ENCODE results near the gene GALNS. TPM values are rescaled to one million over a fixed set of nuclear protein-coding genes. Genes with fewer than 3 reads are reported as not detected.

Gene GALNS
- total and polyA plus RNA-seq, 2 of the 8 experiments (the other 6 are each of a cell fraction or from before 2014, with no cell fraction given), result 8.9 to 17.8 TPM

DNA sequence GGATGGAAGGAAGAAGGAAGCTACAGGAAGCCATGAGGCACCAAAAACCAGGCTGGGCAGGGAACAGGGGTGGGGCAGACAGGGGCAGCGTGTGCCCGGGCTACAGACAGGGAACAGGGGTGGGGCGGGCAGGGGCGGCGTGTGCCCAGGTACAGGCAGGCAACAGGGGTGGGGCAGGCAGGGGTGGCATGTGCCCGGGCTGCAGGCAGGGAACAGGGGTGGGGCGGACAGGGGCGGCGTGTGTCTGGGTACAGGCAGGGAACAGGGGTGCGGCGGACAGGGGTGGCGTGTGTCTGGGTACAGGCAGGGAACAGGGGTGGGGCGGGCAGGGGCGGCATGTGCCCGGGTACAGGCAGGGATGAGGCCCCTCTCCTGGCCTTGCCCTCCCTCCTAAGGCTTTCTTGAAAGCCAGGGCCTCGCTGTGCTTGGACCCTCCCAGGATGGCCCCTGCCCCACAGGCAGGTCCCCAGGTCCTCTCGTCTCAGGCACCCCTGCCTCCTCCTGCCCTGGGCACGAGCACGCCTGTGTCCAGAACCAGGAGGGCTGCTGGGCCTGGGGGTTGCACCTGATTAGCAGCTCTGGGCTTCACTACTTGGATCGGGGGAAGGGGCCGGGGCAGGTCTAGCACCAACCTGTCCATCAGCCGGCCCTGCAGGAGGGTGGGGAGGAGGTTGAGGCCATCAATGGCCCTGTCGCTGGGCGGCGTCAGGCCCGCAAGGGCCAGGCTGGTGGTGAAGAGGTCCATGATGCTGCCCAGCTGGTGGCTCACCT is 30.5 kb downstream of the GALNS start:
- WGBS, 2 experiments (ENCODE audit: extremely low coverage in 1 of 2, insufficient coverage in 1 of 2, insufficient read length in 1 of 2, insufficient replicate concordance in 2 of 2, low coverage in 1 of 2, low lambda C conversion rate in 2 of 2, missing lambda C conversion rate in 1 of 2), result 96% methylated on average over 15 of the region's 26 CpGs; no CpG with 5 or more reads in 1 of the 2 experiments
- H4K8ac ChIP-seq (ENCODE audit: extremely low read depth, insufficient read depth, low read length), result no peak overlapping the region; the same call in 1 of the 2 replicates
- no peaks in the 10 kb centered on the region for H3K36me3 ChIP-seq (ENCODE audit: control insufficient read depth in 2 of 4, insufficient read depth in 4 of 4, low read length in 3 of 4)
- H3K9me3 ChIP-seq (ENCODE audit: insufficient read depth in 2 of 2, low read depth in 1 of 2, low read length in 1 of 2), result no peaks in the 10 kb centered on the region
- H2BK120ac ChIP-seq (replicated peaks; ENCODE audit: low read depth, low read length), result no peak overlapping the region
- H3K56ac ChIP-seq (replicated peaks; ENCODE audit: insufficient read length, low read depth, low read length), result no peak overlapping the region
- H3K23ac ChIP-seq (ENCODE audit: insufficient read length), result no peak overlapping the region
- FAIRE-seq, result no peak
- no peak overlapping the region for H4K5ac ChIP-seq (ENCODE audit: insufficient read length, low read depth, low read length)
- no peak overlapping the region for H3K4me3 ChIP-seq (ENCODE audit: extremely low read depth in 1 of 4, insufficient read depth in 2 of 4, low read depth in 3 of 4, low read length in 4 of 4)
- no peak overlapping the region for H3K27ac ChIP-seq (ENCODE audit: low read depth, low read length)
- no peak overlapping the region for H3K14ac ChIP-seq (ENCODE audit: insufficient read length)
- no peaks in the 10 kb centered on the region for H3K27me3 ChIP-seq (replicated peaks in 1 of 4; ENCODE audit: control insufficient read depth in 3 of 4, extremely low read depth in 1 of 4, insufficient read depth in 3 of 4, low read length in 3 of 4)
- no peaks in the 10 kb centered on the region for H3K79me2 ChIP-seq (ENCODE audit: control insufficient read depth in 1 of 2, insufficient read depth in 2 of 2, low read length in 2 of 2)
- H2AK5ac ChIP-seq (ENCODE audit: low read depth, low read length), result no peak overlapping the region
- no peak overlapping the region for H3K9ac ChIP-seq (replicated peaks in 1 of 4; ENCODE audit: extremely low read depth in 1 of 4, low read depth in 3 of 4, low read length in 3 of 4)
- no peak overlapping the region for H2BK20ac ChIP-seq (ENCODE audit: low read length)
- no peak overlapping the region for H2BK15ac ChIP-seq (ENCODE audit: low read length)
- H3K79me1 ChIP-seq (ENCODE audit: low read depth, low read length), result 0 out of 2 replicates have a peak, but pooled peaks cover 3% of the 10 kb centered on the region
- no peaks in the 10 kb centered on the region for H3K23me2 ChIP-seq (ENCODE audit: low read depth, low read length)
- H4K91ac ChIP-seq (replicated peaks; ENCODE audit: insufficient read length, low read length), result no peak overlapping the region
- no peak overlapping the region for H2BK12ac ChIP-seq (ENCODE audit: low read depth, low read length)
- ChIA-PET POLR2A (ENCODE audit: partially characterized antibody) (interaction anchor here (0.9 to 1.6 kb wide), 2 partner anchors 8 to 20 kb away, joined by 3 to 4 read pairs; no protein-coding TSS in a partner anchor), CTCF (ENCODE audit: partially characterized antibody) (interaction anchor here (0.6 to 1.1 kb wide), 4 partner anchors 11 to 218 kb away, joined by 3 to 4 read pairs (median 4); no protein-coding TSS in a partner anchor)
- no peak overlapping the region for H3K18ac ChIP-seq (ENCODE audit: extremely low read depth, low read length)
- no peak overlapping the region for H2BK5ac ChIP-seq (ENCODE audit: low read depth, low read length)
- H3K4me1 ChIP-seq (replicated peaks in 1 of 4; ENCODE audit: control insufficient read depth in 3 of 4, insufficient read depth in 4 of 4, low read length in 3 of 4), result no peaks in the 10 kb centered on the region
- H4K20me1 ChIP-seq (replicated peaks in 1 of 2; ENCODE audit: control insufficient read depth in 1 of 2, insufficient read depth in 2 of 2, low read length in 2 of 2), result peaks cover 2 to 6% of the 10 kb centered on the region in 2 experiments
- no peak overlapping the region for H3K4ac ChIP-seq (replicated peaks; ENCODE audit: insufficient read length, low read depth, low read length)
- DNase-seq (ENCODE audit: low read depth in 1 of 2, low spot score in 2 of 2), result no peak
- no peak overlapping the region for H2AFZ ChIP-seq (ENCODE audit: low read length)
- H3K4me2 ChIP-seq (ENCODE audit: insufficient read depth in 1 of 2, low read depth in 2 of 2, low read length in 2 of 2), result no peak overlapping the region
- TF ChIP-seq RAD21 (IDR thresholded peaks at IDR 0.05 in 1 of 2, conservative IDR thresholded peaks at IDR 0.05 in 1 of 2; ENCODE audit: low read depth in 2 of 2, low read length in 2 of 2) (no peak), SIRT6 (IDR thresholded peaks at IDR 0.05; ENCODE audit: low read length) (no peak), CEBPB (IDR thresholded peaks at IDR 0.05; ENCODE audit: low read depth, low read length) (no peak), BCL11A (IDR thresholded peaks at IDR 0.05; ENCODE audit: low read depth in 2 of 2, low read length in 2 of 2) (no peak), RFX5 (IDR thresholded peaks at IDR 0.05; ENCODE audit: borderline replicate concordance, low read depth, low read length) (no peak), NRF1 (IDR thresholded peaks at IDR 0.05; ENCODE audit: low read depth, low read length) (no peak)
